22Rv1 (cell line): Measurements from ENCODE around the gene ACOX1.

Experiments
- CTCF ChIP-seq: fragments of 450-650 bp; IDR thresholded peaks from 2 replicates; pipeline ENCODE4 v1.5.1; 2017; ENCODE audit warnings: mild to moderate bottlenecking
- ZFX ChIP-seq: fragments of 450-650 bp; IDR thresholded peaks from 2 replicates; pipeline ENCODE4 v1.6.1; 2017; ENCODE audit warnings: antibody characterized with exemption, borderline replicate concordance

DNA sequence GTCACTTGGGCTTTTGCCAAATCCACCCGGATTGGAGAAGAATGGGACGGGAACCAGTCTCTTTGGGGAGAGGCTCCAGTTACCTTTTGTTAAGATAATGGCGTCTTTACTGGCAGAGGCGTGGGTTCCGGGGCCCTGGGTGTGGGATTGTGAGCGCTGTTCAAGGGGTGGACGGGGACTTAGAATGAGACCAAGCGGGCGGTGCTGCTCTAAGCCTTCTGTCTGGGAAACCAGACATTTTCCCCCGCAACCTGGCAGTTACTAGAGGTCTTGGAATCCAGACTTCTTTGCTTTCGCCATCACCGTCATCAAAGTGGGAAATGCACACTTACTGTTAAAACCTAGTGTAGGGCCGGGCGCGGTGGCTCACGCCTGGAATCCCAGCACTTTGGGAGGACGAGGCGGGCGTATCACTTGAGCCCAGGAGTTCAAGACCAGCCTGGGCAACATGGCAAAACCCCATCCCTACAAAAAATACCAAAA is 780 bp upstream of the ACOX1 start:
- TF ChIP-seq CTCF = no peak
- no peak for TF ChIP-seq ZFX
